ENCODE measurements around the gene EXPH5.

The EXPH5 gene, protein sequence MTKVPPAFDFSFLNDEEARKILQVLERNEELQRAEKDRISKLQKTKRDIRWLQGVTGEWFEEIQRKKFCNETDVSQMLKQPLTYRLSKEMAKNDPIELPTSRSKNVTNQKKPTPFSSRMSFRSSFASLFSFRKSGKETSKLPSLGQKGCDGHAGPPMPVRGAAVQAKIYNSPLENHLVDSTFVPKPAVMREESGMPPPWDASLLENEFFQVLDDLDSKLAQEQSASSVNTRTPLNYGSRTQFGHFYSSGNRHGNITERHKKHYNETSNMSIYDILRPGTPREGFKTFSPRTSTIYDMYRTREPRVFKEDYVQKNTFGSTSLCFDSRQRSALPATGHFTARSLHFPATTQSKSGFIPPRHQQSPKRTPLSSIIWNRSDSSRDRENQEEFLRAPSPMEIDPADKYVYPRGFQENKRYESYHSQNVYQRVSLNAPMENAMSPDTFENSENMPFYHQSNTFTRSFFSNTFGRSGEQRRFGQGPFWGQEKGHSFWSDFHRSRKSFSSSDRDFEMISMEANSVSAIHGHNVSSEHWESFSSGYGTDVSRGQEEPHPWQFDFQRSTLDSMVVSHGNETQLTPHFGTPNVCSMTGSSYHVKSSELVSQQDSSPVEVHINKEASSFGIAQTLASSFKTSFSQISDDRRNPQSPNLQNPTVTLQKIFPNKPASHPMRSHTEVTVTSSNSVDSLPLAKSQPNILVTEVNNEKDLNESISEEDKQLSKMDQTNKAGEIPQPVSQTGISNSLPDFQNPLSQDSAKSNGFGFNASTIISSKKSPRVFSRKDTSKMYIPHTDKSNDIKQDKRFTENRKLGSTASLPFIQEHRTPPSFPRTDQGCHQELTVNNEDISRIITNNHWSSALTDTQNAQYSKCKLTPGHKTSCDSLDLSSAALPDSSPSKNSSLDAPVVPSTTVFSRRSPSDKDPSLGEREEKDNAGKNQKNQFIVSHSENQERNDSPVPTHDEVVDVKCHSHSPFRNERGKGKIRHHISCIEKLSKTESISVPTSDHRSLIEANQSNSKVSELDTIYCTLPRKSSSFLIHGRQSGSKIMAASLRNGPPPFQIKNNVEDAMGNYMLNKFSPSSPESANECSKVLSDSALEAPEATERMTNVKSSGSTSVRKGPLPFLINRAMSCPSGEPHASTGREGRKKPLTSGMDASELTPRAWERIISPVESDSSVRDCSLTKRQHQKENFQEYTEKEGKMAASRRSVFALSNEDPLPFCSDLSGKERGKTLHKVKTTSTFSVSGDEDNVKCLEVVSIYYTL (N-terminal part only)

GRCh38 chr11:108593214-108593922 lies at the start of gene EXPH5:
Gene EXPH5 (minus strand): TSS chr11:108593768. CDS start chr11:108593536, 232 bp downstream.
- no peaks in the 10 kb centered on the region for H3K4me1 ChIP-seq (ENCODE audit: control insufficient read depth, insufficient read depth, low read length)
- peak within 1 kb of the TSS; percentile 81 for H3K27ac ChIP-seq (ENCODE audit: extremely low read depth, low read depth, low read length)
- peak within 1 kb of the TSS; percentile 79 for H3K4me3 ChIP-seq (ENCODE audit: low read depth, low read length)
- CTCF ChIA-PET: no interaction called here
- POLR2A ChIA-PET: interaction anchor here (0.7 to 1.7 kb wide), 7 partner anchors 12 to 99 kb away, joined by 3 to 7 read pairs (median 4); partner anchors contain the start of gene POGLUT3
- no peaks in the 10 kb centered on the region for H3K9me3 ChIP-seq (ENCODE audit: control insufficient read depth, insufficient read depth, low read depth, low read length)
- H3K36me3 ChIP-seq (ENCODE audit: control insufficient read depth in 2 of 2, insufficient read depth in 1 of 2, low read length in 2 of 2): no peaks in the 10 kb centered on the region
- TF ChIP-seq YY2 (tag by site-specific recombination; IDR thresholded peaks at IDR 0.05): no peak
- TF ChIP-seq GLIS1 (tag by site-specific recombination; IDR thresholded peaks at IDR 0.05): no peak
- no peak for TF ChIP-seq ZNF791 (tag by site-specific recombination; IDR thresholded peaks at IDR 0.05)
- peak; percentile 84 for TF ChIP-seq ZEB2 (tag by site-specific recombination; IDR thresholded peaks at IDR 0.05)
- TF ChIP-seq ZNF24 (tag by site-specific recombination; IDR thresholded peaks at IDR 0.05): no peak
- TF ChIP-seq SP2 (tag by site-specific recombination; IDR thresholded peaks at IDR 0.05): peak; percentile 97
- peak; percentile 70; the same call in 1 of the 2 replicates for TF ChIP-seq KLF8 (tag by site-specific recombination; IDR thresholded peaks at IDR 0.05)
- TF ChIP-seq ZBTB26 (tag by site-specific recombination; optimal IDR thresholded peaks at IDR 0.05): peak; percentile 57
- TF ChIP-seq ZBTB11 (tag by site-specific recombination; conservative IDR thresholded peaks at IDR 0.05; ENCODE audit: low read depth): 0 out of 2 replicates have a peak, but pooled peaks have one; percentile 0
- peak; percentile 69; the same call in 1 of the 2 replicates for TF ChIP-seq KLF1 (tag by site-specific recombination; IDR thresholded peaks at IDR 0.05)
- TF ChIP-seq EGR2 (tag by site-specific recombination; IDR thresholded peaks at IDR 0.05; ENCODE audit: low read depth): peak; percentile 36; the same call in 1 of the 2 replicates
- TF ChIP-seq ZBTB20 (tag by site-specific recombination; IDR thresholded peaks at IDR 0.05): peak; percentile 20; the same call in 1 of the 2 replicates
- TF ChIP-seq, protein P1, sequence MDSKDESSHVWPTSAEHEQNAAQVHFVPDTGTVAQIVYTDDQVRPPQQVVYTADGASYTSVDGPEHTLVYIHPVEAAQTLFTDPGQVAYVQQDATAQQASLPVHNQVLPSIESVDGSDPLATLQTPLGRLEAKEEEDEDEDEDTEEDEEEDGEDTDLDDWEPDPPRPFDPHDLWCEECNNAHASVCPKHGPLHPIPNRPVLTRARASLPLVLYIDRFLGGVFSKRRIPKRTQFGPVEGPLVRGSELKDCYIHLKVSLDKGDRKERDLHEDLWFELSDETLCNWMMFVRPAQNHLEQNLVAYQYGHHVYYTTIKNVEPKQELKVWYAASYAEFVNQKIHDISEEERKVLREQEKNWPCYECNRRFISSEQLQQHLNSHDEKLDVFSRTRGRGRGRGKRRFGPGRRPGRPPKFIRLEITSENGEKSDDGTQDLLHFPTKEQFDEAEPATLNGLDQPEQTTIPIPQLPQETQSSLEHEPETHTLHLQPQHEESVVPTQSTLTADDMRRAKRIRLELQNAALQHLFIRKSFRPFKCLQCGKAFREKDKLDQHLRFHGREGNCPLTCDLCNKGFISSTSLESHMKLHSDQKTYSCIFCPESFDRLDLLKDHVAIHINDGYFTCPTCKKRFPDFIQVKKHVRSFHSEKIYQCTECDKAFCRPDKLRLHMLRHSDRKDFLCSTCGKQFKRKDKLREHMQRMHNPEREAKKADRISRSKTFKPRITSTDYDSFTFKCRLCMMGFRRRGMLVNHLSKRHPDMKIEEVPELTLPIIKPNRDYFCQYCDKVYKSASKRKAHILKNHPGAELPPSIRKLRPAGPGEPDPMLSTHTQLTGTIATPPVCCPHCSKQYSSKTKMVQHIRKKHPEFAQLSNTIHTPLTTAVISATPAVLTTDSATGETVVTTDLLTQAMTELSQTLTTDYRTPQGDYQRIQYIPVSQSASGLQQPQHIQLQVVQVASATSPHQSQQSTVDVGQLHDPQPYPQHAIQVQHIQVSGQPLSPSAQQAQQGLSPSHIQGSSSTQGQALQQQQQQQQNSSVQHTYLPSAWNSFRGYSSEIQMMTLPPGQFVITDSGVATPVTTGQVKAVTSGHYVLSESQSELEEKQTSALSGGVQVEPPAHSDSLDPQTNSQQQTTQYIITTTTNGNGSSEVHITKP (tag by site-specific recombination; IDR thresholded peaks at IDR 0.05): peak; percentile 35; the same call in 1 of the 2 replicates
- TF ChIP-seq, protein P2, sequence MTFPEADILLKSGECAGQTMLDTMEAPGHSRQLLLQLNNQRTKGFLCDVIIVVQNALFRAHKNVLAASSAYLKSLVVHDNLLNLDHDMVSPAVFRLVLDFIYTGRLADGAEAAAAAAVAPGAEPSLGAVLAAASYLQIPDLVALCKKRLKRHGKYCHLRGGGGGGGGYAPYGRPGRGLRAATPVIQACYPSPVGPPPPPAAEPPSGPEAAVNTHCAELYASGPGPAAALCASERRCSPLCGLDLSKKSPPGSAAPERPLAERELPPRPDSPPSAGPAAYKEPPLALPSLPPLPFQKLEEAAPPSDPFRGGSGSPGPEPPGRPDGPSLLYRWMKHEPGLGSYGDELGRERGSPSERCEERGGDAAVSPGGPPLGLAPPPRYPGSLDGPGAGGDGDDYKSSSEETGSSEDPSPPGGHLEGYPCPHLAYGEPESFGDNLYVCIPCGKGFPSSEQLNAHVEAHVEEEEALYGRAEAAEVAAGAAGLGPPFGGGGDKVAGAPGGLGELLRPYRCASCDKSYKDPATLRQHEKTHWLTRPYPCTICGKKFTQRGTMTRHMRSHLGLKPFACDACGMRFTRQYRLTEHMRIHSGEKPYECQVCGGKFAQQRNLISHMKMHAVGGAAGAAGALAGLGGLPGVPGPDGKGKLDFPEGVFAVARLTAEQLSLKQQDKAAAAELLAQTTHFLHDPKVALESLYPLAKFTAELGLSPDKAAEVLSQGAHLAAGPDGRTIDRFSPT (tag by site-specific recombination; IDR thresholded peaks at IDR 0.05): no peak
- TF ChIP-seq ZNF335 (tag by site-specific recombination; conservative IDR thresholded peaks at IDR 0.05): peak; percentile 45; the same call in 1 of the 2 replicates
- TF ChIP-seq SCRT1 (tag by site-specific recombination; IDR thresholded peaks at IDR 0.05; ENCODE audit: borderline replicate concordance): peak; percentile 13; the same call in 1 of the 2 replicates
- TF ChIP-seq SCRT2 (tag by site-specific recombination; IDR thresholded peaks at IDR 0.05): peak; percentile 21; the same call in 1 of the 2 replicates
- TF ChIP-seq ZNF239 (tag by site-specific recombination; IDR thresholded peaks at IDR 0.05): no peak
- 0 out of 2 replicates have a peak, but pooled peaks have one; percentile 9 for TF ChIP-seq ZBTB8A (tag by site-specific recombination; IDR thresholded peaks at IDR 0.05)
- TF ChIP-seq MZF1 (tag by site-specific recombination; IDR thresholded peaks at IDR 0.05; ENCODE audit: borderline replicate concordance): 0 out of 2 replicates have a peak, but pooled peaks have one; percentile 36
- TF ChIP-seq ZNF621 (tag by site-specific recombination; IDR thresholded peaks at IDR 0.05): no peak
- no peak for TF ChIP-seq ZNF266 (tag by site-specific recombination; IDR thresholded peaks at IDR 0.05; ENCODE audit: low read depth)
